ENCODE results near the gene MPZL1. TPM values are rescaled to one million over a fixed set of nuclear protein-coding genes. Genes with fewer than 3 reads are reported as not detected.
"Not testable (repeated sequence)": the region's sequence is repeated elsewhere in the genome, so short reads cannot be mapped to it uniquely, and the experiment has no call there.

MPZL1 gene
- total RNA-seq, 1 experiment from 2014 or later = 52.1 TPM

- not testable (repeated sequence) for DNase-seq (ENCODE audit: low read depth)
Measured at GRCh38 chr1:167806676-167807075, 84.9 kb downstream of the MPZL1 start.

- DNase-seq (ENCODE audit: low read depth) = no peak
Measured at GRCh38 chr1:167808104-167808503, 86.3 kb downstream of the MPZL1 start.

- no peak for DNase-seq (ENCODE audit: low read depth)
Measured at GRCh38 chr1:167808690-167809089, 86.9 kb downstream of the MPZL1 start.

GRCh38 chr1:167812972-167813371 lies 91.2 kb downstream of the MPZL1 start:
- DNase-seq (ENCODE audit: low read depth) = no peak

DNA sequence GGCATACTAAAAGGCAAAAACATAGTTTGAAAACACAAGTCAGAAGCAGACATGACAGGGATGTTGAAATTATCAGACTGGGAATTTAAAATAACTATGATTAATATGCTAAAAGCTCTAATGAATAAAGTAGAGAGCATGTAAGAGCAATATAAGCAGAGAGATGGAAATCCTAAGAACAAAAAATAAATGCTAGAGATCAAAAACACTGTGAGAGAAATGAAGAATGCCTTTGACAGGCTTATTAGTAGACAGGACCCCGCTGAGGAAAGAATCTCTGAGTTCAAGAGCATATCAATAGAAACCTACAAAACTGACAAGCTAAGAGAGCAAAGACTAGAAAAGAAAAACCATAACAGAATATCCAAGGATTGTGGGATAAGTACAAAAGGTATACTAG lies 93.9 kb downstream of the MPZL1 start:
- no peak for DNase-seq (ENCODE audit: low read depth)

DNA sequence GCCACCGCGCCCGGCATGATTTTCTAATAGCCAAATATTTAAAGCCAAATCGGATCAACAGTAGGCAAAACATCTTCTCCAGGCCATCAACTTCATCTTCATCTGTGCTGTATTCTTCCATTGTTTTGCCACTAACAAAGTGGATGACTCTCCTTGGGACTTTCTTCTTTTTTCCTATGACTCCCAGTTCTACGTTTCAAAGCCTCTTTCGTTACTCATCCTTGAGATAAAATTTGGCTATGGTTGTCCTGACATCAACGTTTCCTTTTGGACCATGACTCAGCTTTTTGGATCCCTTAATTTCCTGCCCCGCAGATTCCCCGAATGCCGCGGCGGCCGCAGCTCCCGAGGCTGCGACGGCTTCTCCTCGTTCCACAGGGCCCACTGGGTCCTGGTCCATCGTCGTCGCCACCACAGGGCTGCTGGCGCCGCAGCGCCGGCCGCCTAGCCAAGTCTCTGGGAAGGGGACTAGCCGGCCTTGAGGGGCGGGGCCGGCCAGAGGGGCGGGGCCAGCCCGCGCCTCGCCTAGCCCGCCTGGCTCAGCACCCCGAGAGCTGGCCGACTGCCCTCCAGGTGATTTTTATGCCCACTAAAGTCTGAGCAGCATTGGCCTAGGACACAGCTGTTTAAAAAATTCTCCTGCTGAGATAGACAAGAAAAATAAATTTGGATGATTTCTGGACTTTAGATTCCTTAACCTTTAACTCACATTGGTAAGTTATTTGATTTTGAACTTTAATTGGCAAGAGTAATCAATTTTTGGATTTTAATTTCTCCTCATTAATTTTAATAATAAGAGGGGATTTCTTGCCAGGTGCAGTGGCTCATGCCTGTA lies 98.3 kb downstream of the MPZL1 start:
- peak; percentile 95 for DNase-seq (ENCODE audit: low read depth)

DNA sequence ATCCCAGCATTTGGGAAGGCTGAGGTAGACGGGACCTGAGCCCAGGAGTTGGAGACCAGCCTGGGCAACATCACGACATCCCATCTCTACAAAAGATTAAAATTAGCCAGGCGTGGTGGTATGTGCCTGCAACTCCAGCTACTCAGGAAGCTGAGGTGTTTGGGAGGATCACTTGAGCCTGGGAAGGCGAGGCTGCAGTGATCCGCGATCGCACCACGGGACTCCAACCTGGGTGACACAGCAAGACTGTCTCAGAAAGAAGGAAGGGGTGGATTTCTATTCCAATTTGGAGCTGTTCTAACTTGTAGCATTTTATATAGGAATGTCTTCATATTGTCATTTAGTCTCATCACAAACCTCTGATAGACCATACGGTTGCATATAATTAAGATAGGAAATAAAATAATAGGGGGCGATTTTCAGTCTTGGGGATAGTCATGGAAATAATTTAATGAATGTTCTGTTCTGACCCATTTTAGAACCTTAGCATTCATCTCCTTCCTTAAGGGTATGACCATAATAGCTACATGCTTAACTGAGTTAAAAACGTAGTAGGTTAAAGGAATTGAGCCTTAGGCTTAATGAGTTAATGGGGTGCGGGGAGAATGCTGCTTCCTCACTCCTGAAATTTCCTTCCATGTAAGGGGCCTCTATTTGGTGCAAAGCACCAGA lies 99.0 kb downstream of the MPZL1 start:
- peak; percentile 46 for DNase-seq (ENCODE audit: low read depth)

DNA sequence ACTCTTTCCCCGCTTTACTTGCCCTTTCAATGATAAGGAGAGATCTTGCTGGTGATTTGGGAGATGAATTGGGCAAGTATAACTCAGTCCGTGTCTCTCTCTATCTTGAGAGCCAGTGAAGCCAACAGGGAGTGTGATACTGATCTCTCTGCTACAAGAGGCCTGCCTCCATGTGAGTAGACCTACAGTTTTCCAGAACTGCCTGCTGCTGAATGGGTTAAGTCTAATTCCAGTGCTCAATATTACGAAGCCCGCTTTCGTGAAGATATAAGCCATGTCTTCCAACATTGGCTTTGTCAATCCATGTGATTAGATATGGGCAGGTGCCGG lies 99.5 kb downstream of the MPZL1 start:
- no peak for DNase-seq (ENCODE audit: low read depth)

GRCh38 chr1:167821969-167822685 lies 100.3 kb downstream of the MPZL1 start:
- DNase-seq (ENCODE audit: low read depth) = no peak

GRCh38 chr1:167824163-167824794 lies 102.5 kb downstream of the MPZL1 start:
- DNase-seq (ENCODE audit: low read depth) = no peak

DNA sequence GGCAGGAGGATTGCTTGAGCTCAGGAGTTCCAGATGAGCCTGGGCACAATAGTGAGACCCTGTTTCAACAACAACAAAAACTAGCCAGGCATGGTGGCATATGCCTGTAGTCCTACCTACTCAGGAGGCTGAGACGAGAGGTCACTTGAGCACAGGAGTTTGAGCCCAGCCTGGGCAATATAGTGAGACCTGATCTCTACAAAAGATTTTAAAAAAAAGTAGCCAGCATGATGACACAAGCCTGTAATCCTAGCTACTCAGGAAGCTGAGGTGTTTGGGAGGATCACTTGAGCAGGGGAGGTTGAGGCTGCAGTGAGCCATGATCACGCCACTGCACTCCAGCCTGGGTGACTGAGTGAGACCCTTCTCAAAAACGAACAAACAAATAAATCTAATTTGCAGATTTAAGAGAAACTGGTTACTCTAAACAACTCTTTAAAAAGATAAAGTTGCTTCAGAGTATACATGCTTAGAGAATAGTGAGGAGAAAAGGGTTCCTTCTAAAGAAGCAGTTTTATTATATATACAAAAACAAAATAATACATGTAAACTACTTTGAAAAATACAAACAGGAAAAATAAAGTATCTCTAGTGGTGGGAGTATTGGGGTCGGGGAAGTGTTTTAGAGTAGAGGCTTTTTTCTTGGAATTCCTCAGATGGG lies 103.8 kb downstream of the MPZL1 start:
- DNase-seq (ENCODE audit: low read depth) = no peak

DNA sequence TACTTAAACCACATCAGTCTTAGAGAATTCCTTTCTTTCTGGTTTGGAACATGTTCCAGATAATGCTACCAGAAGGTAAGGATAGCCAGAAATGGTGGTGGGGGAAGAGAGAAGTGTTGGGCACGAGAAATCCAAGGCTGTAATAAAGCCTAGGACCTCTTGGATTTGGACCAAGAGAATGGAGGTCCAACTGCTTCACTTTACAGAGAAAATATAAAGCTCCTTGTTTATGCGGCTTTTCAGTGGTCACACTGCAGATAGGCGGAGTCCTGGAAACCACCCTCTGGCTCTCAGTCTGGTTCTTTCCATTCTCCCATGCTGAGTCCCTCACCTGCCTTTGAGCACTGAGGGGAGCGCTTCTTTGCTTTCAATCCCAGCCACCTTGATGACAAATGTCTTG lies 104.3 kb downstream of the MPZL1 start:
- no peak for DNase-seq (ENCODE audit: low read depth)

DNA sequence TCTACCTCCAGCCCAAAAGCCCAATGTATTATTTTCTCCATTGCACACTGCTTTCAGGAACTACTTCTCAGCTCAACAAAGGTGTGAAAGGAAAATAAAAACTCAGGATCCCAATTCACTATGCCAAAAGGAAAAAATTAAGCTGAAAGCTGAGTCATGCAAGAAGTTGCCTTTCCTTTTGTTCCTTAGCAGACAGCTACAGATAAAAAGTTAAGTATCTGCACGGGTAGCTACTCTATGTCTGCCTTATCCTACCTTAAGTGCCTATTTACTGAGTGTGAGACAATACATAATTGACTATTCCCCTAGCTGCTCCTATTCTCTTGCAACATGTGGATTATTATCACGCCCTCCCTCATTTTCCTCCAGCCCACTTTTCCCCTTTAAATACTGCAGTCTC lies 108.1 kb downstream of the MPZL1 start:
- DNase-seq (ENCODE audit: low read depth) = no peak

- DNase-seq (ENCODE audit: low read depth) = not testable (repeated sequence)
Measured at GRCh38 chr1:167830668-167831067, 108.9 kb downstream of the MPZL1 start.

DNA sequence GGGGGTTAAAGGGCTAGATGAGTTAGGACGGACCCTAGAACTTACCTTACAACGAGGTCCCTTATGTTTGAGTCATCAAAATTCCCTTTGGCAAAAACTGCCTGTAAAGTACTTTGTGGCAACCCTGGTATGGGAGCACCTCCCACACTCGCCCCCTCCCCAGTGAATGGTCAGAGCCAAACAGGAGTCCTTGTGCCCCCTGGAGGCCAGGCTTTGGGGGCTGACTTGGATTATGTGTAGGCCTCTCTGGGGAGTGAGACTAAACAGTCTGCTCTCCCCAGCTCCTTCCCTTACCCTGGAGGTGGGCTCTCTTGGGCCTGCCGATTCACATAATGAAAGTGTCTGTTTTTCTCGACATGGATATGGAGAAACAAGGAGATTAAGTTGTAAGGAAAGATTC lies 110.9 kb downstream of the MPZL1 start:
- no peak for DNase-seq (ENCODE audit: low read depth)

DNA sequence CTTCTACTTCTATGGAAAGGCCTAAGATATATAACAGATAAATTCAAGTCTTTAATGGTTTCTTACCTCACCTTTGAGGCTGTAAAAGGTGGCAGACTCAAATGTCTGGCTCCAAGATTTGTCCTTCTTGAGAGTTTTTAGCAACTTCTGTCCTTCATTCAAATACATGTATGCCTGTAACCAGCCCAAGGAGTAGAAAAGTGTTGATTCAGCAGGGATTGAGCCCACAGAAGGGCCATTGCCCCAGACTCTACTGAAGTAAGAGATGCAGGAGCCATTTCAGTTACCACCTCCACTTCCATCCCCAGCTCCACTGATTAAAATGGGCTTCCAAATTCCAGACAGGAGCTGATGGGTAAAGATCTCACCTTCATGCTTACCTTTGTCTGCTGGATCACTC lies 112.1 kb downstream of the MPZL1 start:
- no peak for DNase-seq (ENCODE audit: low read depth)

DNA sequence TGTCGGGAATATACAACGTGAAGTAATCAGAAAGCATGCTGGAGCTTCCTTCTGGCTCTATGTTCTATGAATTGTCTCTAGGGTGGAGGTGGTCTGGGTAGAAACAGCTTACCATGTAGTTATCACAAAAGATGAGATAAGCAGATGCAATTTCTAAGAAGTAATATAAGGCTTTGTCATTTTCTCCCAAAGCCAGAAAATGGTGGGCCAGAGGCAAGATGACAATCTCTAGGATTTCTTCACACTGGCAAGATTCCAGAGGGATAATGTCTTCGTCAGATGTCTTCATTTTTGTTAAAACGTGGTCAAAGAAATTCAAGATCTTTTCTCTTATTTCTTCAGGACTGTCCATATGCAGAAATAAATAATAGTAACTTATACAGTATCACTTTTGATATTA lies 114.4 kb downstream of the MPZL1 start:
- DNase-seq (ENCODE audit: low read depth) = no peak

DNA sequence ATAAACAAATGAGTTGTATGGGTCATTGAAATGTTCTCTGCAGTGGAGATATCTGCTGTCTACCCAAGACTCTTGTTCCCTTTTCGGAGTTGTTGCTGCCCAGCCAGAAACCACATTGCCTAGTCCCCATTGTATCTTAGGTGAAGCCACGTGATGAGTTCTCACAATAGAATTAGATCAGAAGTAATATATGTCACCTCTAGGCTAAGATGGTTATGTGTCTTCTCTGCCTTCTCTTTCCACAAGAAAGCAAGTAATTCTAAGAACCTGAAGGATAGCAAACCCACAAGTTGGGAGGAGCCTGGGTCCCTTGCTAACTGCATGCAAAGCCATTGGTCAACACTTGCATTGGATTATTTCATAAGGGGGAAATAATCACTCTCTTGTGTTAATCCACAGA lies 115.5 kb downstream of the MPZL1 start:
- no peak for DNase-seq (ENCODE audit: low read depth)

DNA sequence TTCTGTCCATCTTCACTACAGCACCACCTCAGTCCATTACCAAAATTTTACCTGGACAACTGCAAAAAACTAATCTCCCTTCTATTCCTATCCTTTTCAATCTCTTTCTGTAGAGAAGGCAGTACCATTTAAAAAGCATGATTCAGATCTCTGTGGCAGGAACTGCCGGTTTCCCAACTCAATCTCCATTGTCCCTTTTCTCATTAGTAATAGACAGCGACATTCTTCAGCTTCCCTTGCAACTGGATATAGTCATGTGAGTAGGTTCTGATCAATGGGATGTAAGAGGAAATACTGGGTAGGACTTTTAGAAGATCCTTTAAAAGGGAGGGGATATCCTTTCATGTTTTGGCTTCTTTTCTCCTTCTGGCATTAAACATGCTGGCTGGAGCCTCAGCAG lies 117.2 kb downstream of the MPZL1 start:
- DNase-seq (ENCODE audit: low read depth) = no peak
